ENCODE results near the gene SLC12A3.
A peak's percentile ranks its signal among the peaks of the same experiment; 100 is the strongest.

The SLC12A3 gene

GRCh38 chr16:56864960-56865359, at the start of gene SLC12A3:
Gene SLC12A3, plus strand, starts transcription at chr16:56865207. Its CDS starts 29 bp downstream, at chr16:56865236.
- DNase-seq: no peak

- no peak for DNase-seq
These were observed 49.3 kb upstream of the SLC12A3 start for GRCh38 chr16:56815721-56816120.

- peak; percentile 62 for DNase-seq
These were observed 48.0 kb upstream of the SLC12A3 start for GRCh38 chr16:56817056-56817455.

GRCh38 chr16:56817938-56818337, 47.1 kb upstream of the SLC12A3 start:
- no peak for DNase-seq

- DNase-seq: no peak
These were observed 41.8 kb upstream of the SLC12A3 start for GRCh38 chr16:56823081-56823733.

- peak; percentile 27 for DNase-seq
These were observed 40.7 kb upstream of the SLC12A3 start for GRCh38 chr16:56824331-56824730.

- DNase-seq: no peak
These were observed 40.2 kb upstream of the SLC12A3 start for GRCh38 chr16:56824804-56825203.

GRCh38 chr16:56825826-56826225, 39.2 kb upstream of the SLC12A3 start:
- no peak for DNase-seq

- no peak for DNase-seq
These were observed 36.4 kb upstream of the SLC12A3 start for GRCh38 chr16:56828647-56829046.

GRCh38 chr16:56830669-56831068, 34.3 kb upstream of the SLC12A3 start:
- DNase-seq: no peak

- no peak for DNase-seq
These were observed 32.2 kb upstream of the SLC12A3 start for GRCh38 chr16:56832768-56833167.

GRCh38 chr16:56833243-56833970, 31.6 kb upstream of the SLC12A3 start:
- no peak for DNase-seq

- no peak for DNase-seq
These were observed 29.7 kb upstream of the SLC12A3 start for GRCh38 chr16:56835320-56835719.

- DNase-seq: no peak
These were observed 28.4 kb upstream of the SLC12A3 start for GRCh38 chr16:56836410-56837230.

GRCh38 chr16:56838622-56839337, 26.2 kb upstream of the SLC12A3 start:
- DNase-seq: no peak

GRCh38 chr16:56841233-56841632, 23.8 kb upstream of the SLC12A3 start:
- peak; percentile 24 for DNase-seq

GRCh38 chr16:56841659-56842058, 23.3 kb upstream of the SLC12A3 start:
- peak; percentile 24 for DNase-seq

GRCh38 chr16:56842133-56842532, 22.9 kb upstream of the SLC12A3 start:
- no peak for DNase-seq

- no peak for DNase-seq
These were observed 21.0 kb upstream of the SLC12A3 start for GRCh38 chr16:56844056-56844455.

- DNase-seq: no peak
These were observed 17.7 kb upstream of the SLC12A3 start for GRCh38 chr16:56847173-56847910.

- DNase-seq: no peak
These were observed 16.7 kb upstream of the SLC12A3 start for GRCh38 chr16:56848029-56848936.
